Calu3 (cell line): ENCODE data around the gene LRRC56. TPM values are rescaled to one million over a fixed set of nuclear protein-coding genes. Genes with fewer than 3 reads are reported as not detected.

Experiments used
- BruUV-seq: library from RNA; stranded (reverse); fragments of 400-500 nt; replicated peaks from 2 replicates; lab custom pipeline; 2021; lab: Mats Ljungman, UMichigan
- CTCF ChIA-PET: fragments of 300-600 bp; sonication (Branson Sonifier 250); formaldehyde crosslinking; loops from one replicate; lab custom pipeline; 2022; ENCODE audit warnings: antibody characterized with exemption; lab: Charles Lee
- DNase-seq: peaks from one replicate; pipeline ENCODE4 v3.0.0; 2022
- H3K27ac Mint-ChIP-seq: one replicate; pipeline ENCODE4 v1.8.0; 2022; ENCODE audit warnings: mixed read lengths; ENCODE audit not compliant: unreplicated experiment
- H3K27me3 Mint-ChIP-seq: one replicate; pipeline ENCODE4 v1.8.0; 2022; ENCODE audit warnings: mixed read lengths; ENCODE audit not compliant: unreplicated experiment
- H3K36me3 Mint-ChIP-seq: one replicate; pipeline ENCODE4 v1.8.0; 2022; ENCODE audit warnings: mild to moderate bottlenecking, moderate library complexity, mixed read lengths; ENCODE audit not compliant: insufficient read depth, unreplicated experiment
- H3K4me1 Mint-ChIP-seq: one replicate; pipeline ENCODE4 v1.8.0; 2022; ENCODE audit warnings: mild to moderate bottlenecking, low read depth, mixed read lengths; ENCODE audit not compliant: unreplicated experiment
- H3K4me3 Mint-ChIP-seq: one replicate; pipeline ENCODE4 v1.8.0; 2022; ENCODE audit warnings: mild to moderate bottlenecking, low read depth, moderate library complexity, mixed read lengths; ENCODE audit not compliant: unreplicated experiment
- H3K9me3 Mint-ChIP-seq: one replicate; pipeline ENCODE4 v1.8.0; 2022; ENCODE audit warnings: low read depth, mixed read lengths; ENCODE audit not compliant: unreplicated experiment
- intact Hi-C: fragments of 100-400 bp; cut with micrococcal nuclease; formaldehyde crosslinking; loops from one replicate; pipeline ENCODE4 v1.10.0; 2022; ENCODE audit not compliant: unreplicated experiment
- total RNA-seq: library from RNA; stranded (reverse); gene quantifications from 2 replicates; pipeline ENCODE4 v1.2.3, GENCODE V29; 2022
- TF ChIP-seq, protein P1 (sequence below): fragments of 200-600 bp; IDR thresholded peaks from one replicate; pipeline ENCODE4 v1.8.0; 2022; ENCODE audit warnings: antibody characterized with exemption; ENCODE audit not compliant: unreplicated experiment

Gene LRRC56
- total RNA-seq, 1 experiment from 2014 or later: 2.6 TPM

DNA sequence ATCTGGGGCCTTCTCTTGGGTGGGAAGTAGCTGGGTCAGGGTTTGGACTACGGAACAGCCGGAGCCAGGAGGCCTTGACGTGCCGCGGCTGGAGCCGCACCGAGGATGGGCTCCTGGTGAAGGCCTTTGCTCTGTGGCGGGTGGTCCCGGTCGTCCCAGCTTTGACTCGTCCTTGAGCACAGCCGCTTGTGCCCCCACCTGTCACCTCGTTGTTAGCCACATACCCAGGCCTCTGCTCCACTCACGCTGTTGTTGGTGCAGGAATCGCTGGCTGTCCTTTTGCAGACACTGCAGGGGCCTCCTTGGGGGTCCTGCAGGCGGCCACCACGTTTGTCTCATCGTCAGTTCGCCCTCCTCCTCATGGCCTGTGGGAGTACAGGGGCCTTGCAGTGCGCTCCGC is 56.0 kb downstream of the LRRC56 start:
- H3K9me3 Mint-ChIP-seq: no peaks in the 10 kb centered on the region
- no peaks in the 10 kb centered on the region for H3K27me3 Mint-ChIP-seq
- TF ChIP-seq, protein P1, sequence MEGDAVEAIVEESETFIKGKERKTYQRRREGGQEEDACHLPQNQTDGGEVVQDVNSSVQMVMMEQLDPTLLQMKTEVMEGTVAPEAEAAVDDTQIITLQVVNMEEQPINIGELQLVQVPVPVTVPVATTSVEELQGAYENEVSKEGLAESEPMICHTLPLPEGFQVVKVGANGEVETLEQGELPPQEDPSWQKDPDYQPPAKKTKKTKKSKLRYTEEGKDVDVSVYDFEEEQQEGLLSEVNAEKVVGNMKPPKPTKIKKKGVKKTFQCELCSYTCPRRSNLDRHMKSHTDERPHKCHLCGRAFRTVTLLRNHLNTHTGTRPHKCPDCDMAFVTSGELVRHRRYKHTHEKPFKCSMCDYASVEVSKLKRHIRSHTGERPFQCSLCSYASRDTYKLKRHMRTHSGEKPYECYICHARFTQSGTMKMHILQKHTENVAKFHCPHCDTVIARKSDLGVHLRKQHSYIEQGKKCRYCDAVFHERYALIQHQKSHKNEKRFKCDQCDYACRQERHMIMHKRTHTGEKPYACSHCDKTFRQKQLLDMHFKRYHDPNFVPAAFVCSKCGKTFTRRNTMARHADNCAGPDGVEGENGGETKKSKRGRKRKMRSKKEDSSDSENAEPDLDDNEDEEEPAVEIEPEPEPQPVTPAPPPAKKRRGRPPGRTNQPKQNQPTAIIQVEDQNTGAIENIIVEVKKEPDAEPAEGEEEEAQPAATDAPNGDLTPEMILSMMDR: no peak
- H3K27ac Mint-ChIP-seq: peak overlapping the region; percentile 36
- intact Hi-C loops: no loop called here
- peaks cover 74% of the 10 kb centered on the region for H3K36me3 Mint-ChIP-seq
- H3K4me3 Mint-ChIP-seq: no peak overlapping the region
- no TSS peak for BruUV-seq
- DNase-seq: no peak
- H3K4me1 Mint-ChIP-seq: peaks cover under 1% of the 10 kb centered on the region
- CTCF ChIA-PET: no interaction called here

DNA sequence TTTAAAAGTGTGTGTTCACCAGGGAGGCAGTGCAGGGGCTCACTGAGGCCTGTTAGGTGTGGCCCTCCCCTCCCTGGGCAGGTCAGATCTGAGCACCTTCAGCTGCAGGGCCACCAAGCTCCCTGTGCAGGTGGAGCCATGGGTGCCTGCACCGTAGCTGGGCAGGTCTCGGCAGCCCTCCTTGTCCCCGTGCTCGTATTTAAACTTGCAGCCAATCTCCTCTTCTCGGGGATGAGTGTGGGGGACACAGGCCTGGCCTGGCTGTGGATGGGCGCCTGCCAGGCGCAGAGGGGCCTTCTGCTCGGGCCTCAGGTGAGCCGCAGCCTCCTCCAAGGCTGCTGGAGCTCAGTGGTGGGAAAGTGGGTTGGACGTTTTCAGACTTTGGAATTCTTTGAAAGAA is 58.1 kb downstream of the LRRC56 start:
- no peaks in the 10 kb centered on the region for H3K4me1 Mint-ChIP-seq
- CTCF ChIA-PET: no interaction called here
- H3K4me3 Mint-ChIP-seq: no peak overlapping the region
- peaks cover 66% of the 10 kb centered on the region for H3K36me3 Mint-ChIP-seq
- no peaks in the 10 kb centered on the region for H3K27me3 Mint-ChIP-seq
- TF ChIP-seq, protein P1: no peak
- no peak for DNase-seq
- no peak overlapping the region for H3K27ac Mint-ChIP-seq
- intact Hi-C loops: no loop called here
- H3K9me3 Mint-ChIP-seq: no peaks in the 10 kb centered on the region
- no TSS peak for BruUV-seq

DNA sequence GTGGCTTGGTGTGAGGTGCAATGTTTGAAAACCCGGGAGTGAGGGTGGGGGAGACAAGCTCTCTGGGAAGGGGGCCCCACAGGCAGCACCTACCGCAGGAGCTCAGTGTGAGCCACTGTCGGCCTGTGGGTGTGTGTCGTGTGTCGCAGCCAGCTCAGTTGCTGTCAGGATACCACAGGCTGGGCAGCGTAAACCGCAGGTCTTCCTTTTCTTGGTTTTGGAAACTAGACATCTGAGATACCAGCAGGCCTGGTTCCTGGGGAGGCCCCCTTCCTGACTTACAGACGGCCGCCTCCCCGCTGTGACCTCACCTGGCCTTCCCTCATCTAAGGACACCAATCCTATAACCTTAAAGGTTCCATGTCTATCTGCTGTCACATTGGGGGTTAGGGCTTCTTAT is 59.0 kb downstream of the LRRC56 start:
- Mint-ChIP-seq H3K36me3 (peaks cover 68% of the 10 kb centered on the region), H3K9me3 (no peaks in the 10 kb centered on the region), H3K27ac (no peak overlapping the region), H3K4me3 (no peak overlapping the region), H3K4me1 (no peaks in the 10 kb centered on the region), H3K27me3 (no peaks in the 10 kb centered on the region)
- intact Hi-C loops: no loop called here
- DNase-seq: no peak
- BruUV-seq: no TSS peak
- TF ChIP-seq, protein P1: no peak
- CTCF ChIA-PET: no interaction called here

DNA sequence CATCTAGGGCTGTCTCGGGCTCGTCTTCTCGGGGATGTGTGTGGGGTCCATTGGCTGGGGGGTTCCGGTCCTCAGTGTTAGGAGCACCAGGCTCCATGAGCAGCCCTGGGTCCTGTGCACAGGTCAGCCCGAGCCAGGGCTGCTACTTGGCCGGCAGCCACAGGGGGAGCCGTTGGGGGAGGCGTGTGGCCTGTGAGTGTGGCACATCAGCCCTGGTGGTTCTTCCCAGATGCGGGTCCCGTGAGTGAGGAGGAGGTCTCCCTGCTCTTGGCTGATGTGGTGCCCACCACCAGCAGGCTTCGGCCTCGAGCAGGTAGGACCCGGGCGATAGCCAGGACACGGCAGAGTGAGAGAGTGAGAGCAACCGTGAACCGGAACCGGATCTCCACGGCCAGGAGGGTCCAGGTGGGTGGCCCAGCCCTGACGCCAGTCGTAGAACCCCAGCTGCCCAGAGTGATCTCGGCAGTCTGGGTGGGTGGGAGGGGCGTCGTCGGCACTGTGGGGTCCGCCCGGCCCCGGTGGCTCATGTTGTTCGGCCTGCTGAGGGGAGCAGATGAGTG is 59.9 kb downstream of the LRRC56 start:
- TF ChIP-seq, protein P1: no peak
- no peak overlapping the region for H3K4me3 Mint-ChIP-seq
- no peaks in the 10 kb centered on the region for H3K9me3 Mint-ChIP-seq
- peaks cover 74% of the 10 kb centered on the region for H3K36me3 Mint-ChIP-seq
- H3K27me3 Mint-ChIP-seq: no peaks in the 10 kb centered on the region
- no peaks in the 10 kb centered on the region for H3K4me1 Mint-ChIP-seq
- no TSS peak for BruUV-seq
- peak; percentile 29 for DNase-seq
- CTCF ChIA-PET: no interaction called here
- H3K27ac Mint-ChIP-seq: no peak overlapping the region
- intact Hi-C loops: no loop called here
